Stimulated activated CD4-positive, alpha-beta T cell treated with anti-CD3 and anti-CD28 coated beads, TNF-alpha, amount 100 ng/mL, for 4 hours (primary cell): ENCODE results near the gene SIGLEC11.
"Not testable (repeated sequence)": the region's sequence is repeated elsewhere in the genome, so short reads cannot be mapped to it uniquely, and the experiment has no call there.

Experiments used
- DNase-seq, 3 experiments: peaks; one replicate each; pipeline ENCODE4 v3.0.0-alpha.2; 2020; ENCODE audit warnings: low read depth in 3 of 3

The SIGLEC11 gene

DNA sequence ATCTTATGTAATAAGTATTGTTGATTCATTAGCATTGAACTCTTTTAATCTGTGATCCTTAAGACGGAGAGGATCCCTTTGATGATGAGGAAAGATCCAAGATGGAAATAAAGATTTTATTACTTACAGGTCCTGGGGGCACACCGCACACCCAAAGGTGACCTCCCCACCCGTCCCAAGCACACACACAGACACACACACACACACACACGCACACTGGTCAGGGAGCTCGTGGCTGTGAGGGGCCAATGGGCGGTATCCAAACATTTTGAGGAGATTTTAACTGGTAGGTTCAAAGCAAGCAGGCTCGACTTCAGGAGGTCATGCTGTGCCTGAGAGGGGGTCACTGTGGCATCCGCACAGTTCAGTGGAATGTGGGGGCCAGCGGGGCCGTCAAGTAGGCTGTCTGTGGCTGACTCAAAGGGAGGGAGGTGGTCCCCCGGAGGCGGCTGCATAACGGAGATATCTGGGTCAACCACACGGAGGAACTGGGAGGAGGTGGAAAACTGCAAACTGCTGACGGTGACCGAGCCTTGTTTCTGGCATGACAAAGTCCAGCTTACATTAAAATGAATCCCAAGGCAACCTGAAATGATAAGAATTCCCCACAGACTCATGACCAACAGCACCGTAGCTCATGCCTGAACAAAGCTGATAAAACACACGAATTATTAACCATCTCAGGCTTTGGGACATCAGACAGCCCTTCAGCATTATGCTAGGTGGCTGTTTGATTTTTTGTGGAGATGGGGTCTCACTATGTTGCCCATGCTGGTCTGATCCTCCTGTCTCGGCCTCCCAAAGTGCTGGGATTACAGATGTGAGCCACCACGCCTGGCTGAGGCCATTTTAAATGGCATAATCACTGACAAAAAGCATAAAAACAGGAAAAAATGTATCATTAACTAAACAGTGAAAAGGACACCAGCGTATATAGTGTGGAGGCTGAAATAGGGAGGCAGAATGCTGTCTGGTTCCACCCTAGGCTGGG is 20.9 kb upstream of the SIGLEC11 start:
- no peak for DNase-seq

DNA sequence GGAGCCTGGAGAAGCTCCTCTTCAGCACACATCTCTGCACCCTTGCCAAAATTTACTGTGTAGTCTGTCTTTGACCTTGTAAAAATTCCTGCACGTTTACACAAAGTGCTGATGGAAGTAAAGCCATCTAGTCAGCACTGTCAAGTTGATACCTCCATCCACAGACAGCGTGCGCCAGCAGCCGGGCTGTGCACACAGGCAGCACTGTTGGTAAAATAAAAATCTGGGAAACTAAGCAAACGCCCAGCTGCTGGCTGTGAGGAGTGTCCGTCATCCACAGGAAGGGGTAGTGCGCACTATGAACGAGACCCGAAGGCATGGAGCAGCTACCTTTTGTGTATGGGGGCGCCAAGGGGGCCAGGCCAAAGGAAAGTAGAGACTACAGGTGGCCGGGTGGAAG is 17.4 kb upstream of the SIGLEC11 start:
- no peak for DNase-seq

DNA sequence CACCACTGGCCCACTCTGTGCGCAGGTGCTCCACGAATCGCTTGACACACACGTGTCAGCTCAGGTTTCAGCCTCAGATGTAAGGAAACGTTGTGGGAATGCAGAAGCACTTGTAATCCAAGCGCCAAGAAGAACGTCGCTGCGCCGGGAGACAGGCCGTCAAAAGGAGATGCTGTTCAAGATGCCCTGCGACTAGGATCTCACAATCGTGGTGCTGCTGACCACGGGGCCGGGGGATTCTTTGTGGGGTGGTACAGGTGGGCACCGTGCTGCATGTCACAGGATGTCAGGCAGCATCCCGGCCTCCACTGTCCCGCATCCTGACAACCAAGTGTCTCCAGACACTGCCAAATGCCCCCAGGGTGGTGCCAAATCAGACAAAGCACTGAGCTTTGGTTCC is 16.9 kb upstream of the SIGLEC11 start:
- no peak for DNase-seq

DNA sequence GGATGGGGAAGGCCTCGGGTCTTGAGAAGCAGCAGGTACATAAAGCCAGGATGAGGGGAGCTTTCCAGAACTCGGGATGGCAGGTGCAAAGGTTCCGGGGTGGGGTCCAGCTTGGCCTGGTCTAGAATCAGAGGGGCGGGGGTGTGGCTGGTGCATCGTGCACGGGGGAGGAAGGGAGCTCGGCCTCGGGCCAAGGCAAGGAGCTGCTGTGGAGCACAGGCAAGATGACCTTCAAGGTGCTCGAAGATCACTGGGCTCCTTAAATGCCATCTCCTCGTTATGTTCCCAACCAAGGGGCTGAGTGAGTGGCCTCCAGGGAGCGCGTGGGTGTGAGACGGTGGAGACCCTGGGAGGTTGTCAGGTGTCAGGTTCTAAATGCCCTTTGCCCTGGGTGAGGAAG is 16.1 kb upstream of the SIGLEC11 start:
- DNase-seq, result no peak

DNA sequence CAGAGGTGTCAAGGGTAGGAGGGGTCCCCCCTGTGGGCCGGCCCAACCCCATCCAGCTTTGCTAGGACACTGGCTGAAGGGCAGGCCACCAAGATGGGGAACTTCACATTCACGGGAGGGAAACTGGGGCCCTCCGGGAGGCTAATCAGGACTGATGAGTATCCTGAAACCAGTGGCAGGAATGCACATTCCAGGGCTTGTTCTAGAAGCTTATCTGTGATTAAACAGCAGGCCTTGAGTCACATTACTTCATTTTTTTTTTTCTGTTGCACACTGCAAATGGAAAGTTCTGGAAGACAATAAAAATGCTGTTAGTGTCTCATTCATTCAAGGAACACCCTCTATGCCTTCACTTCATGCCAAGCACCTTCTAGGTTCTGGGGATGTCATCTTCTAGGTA is 15.5 kb upstream of the SIGLEC11 start:
- DNase-seq, result no peak

DNA sequence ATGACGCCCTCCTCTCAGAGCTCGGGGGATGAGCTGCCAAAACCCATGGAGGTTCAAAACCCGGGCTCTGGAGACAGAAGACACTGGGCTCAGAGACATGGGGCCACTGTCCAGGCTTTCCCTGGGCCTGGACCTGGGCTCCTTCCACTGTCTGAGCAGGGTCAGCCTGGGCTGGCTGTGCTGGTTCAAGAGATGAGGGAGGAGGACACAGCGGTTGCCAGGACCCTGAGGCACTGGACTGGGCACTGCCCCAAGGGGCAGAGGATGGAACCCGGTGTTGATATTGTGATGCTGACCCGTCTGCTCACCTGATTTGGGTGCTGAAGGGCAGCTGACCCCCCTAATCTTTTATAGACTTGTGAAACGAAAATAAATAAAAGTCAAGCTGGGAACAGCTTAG is 14.1 kb upstream of the SIGLEC11 start:
- no peak for DNase-seq

DNA sequence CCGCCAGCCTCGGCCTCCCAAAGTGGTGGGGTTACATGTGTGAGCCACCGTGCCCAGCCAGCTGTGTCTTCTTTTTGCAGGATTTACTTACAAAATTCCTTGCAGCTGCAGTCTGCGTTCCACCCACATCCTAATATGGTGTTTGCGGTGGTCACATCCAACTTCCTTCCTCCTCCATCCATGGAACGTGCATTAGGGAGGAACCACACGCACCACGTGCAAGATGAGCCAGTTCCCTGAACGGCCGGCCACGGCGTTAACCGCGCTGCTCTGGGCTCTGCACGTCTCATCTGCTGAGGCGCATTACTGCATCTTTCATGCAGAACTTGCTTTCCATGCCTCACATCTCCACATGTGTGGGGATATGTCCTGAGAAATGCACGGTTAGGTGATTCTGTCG is 13.0 kb upstream of the SIGLEC11 start:
- no peak for DNase-seq

DNA sequence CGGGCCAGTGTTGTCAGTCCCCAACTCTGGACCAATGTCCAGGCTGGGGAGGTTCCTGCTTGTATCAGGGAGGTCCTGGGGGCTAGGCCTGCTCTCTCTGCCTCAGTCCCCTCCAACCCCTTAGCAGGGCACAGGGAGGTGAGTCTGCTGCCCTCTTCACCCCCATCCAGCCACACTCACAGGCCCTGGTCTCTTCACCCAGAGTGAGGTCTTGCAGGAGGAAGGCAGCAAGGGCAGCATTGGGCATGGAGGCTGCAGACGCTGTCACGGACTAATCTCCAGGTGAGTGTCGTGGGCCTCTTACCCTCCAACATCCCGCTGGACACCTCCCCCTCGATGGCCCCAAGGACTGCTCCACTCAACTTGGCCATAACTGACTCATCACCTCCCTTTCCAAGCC is 11.9 kb upstream of the SIGLEC11 start:
- no peak for DNase-seq

DNA sequence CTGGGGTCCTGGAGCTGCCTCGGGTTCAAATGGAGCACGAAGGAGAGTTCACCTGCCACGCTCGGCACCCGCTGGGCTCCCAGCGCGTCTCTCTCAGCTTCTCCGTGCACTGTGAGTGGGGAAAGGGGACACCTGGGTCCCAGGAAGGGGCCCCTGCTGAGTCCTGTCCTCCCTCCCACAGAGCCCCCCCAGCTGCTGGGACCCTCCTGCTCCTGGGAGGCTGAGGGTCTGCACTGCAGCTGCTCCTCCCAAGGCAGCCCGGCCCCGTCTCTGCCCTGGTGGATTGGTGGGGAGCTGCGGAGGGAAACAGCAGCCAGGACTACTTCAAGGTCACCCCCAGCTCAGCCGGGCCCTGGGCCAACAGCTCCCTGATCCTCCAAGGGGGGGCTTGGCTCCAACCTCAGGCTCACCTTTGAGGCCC is 11.0 kb upstream of the SIGLEC11 start:
- no peak for DNase-seq

DNA sequence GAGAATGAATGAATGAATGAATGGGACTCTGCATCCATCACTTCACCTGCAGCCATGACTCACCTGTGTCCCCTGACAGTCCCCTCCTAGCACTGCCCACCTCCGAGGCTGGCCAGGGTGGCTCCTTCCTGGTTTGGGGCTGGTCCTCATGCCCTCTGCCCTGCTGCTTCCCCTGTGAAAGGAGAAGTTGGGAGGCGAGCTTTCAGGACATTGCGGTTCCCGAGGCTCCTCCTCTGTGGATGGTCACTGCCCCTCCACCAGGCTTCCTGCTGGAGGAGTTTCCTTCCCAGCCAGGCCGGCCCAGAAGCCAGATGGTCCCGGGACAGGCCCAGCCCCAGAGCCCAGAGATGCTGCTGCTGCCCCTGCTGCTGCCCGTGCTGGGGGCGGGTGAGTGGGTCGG is 8.4 kb upstream of the SIGLEC11 start:
- not testable (repeated sequence) for DNase-seq

DNA sequence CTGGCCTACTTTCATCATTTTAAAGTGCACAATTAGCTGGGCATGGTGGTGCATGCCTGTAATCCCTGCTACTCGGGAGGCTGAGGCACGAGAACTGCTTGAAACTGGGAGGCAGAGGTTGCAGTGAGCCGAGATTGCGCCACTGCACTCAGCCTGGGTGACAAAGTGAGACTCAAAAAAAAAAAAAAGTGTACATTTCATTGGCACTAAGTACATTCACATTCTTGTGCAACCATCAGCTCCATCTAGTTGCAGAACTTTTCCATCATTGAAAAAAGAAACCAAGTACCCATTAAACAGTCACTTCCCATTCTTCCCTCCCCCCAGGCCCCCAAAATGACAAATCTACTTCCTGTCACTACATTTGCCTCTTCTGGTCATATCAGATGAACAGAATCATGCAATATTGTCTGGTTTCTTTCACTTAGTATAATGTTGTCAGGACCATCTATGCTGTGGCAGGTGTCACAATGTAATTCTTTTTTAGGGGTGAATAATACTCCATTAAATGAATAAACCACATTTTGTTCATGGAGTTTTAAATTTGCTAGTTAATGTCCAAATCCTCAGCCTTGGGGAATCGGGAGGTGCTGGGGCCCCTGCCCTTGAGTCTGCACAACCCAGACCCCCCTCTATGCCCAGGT is 7.4 kb upstream of the SIGLEC11 start:
- no peak for DNase-seq

DNA sequence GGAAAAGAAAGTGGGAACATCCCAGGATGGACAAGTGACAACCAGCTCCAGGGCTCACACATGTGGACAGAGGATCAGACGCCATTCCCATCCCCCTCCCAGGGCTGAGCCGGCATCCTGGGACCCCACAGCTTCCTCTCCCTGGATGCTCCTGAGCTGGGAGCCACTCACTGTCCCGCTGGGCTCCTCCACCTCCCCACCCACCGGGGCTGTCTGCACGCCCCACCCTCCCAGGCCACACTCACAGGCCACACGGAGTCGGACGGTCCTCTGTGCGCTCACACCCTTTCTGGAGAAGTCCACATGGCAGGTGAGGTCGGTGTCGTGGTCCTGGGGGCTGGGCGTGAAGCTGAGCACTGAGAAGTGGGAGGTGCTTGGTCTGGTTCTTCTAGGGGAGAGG is 1.1 kb downstream of the SIGLEC11 start:
- DNase-seq, result not testable (repeated sequence)

DNA sequence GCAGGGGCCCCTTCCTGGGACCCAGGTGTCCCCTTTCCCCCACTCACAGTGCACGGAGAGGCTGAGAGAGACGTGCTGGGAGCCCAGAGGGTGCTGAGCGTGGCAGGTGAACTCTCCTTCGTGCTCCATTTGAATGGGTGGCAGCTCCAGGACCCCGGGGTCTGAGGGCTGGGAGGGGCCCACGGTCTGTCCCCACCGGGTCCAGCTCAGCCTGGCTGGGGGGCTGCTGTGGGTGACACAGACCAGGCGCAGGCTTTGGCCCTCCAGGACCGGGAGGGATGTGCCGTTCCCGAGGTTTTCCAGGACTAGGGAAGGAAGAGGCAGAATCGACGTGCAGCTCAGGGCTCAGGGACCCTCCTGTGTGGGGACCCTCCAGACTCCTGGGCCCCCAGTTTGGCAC is 2.4 kb downstream of the SIGLEC11 start:
- DNase-seq, result not testable (repeated sequence)

DNA sequence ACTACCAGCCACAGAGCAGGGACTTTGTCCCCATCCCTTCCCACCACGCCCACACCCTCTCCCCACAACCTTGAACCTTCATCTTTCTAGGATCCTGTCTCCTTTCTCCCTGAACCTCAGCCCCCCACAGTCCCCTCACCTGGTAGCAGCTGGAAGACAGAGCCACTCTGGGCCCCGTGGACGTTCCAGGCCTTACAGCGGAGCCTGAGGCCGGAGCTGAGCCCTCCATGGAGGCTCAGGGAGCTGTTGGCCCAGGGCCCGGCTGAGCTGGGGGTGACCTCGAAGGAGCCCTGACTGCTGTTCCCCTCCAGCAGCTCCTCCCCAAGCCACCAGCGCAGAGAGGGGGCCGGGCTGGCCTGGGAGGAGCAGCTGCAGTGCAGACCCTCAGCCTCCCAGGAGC is 2.8 kb downstream of the SIGLEC11 start:
- DNase-seq, result not testable (repeated sequence)

DNA sequence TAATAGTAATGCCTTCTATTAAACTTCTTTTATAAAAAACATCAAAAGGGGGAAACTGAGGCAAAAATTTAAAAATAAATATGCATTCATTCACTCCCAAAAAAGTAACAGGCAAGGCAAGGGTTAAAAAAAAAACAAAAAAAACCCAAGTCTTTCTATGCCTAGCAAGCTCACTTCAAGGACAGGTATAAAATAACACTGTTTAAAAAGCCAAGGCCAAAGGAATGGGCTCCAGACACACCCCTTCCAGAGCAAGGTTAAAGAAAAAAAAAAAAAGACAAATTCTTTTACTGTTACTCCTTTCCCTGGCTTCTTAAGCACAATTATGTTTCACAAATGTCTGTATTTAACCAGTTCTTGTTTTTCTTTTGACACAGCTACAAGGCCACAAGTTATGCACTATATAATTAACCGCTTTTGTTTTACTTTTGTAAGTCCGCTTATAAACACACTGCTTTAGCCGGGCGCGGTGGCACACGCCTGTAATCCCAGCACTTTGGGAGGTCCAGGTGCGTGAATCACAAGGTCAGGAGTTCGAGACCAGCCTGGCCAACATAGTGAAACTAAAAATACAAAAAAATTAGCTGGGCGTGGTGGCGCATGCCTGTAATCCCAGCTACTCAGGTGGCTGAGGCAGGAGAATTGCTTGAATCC is 3.6 kb downstream of the SIGLEC11 start:
- no peak for DNase-seq

DNA sequence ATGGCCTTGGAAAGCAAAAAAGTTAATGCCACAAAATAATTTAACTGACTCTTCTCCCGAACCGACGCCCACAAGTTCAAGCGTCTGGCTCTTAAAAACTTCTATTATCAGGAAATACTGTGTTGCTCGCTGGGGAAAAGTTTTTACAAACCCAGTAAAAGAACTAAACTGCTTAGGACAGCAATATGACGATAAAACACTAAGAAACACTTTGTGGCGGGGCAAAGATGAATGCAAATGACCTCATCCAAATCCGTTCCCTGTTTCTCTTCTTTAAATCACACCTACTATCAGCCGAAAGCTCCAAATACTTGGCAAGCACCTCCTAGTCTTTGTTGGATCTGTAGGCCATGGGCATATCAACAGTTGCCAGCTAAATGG is 4.9 kb downstream of the SIGLEC11 start:
- no peak for DNase-seq

DNA sequence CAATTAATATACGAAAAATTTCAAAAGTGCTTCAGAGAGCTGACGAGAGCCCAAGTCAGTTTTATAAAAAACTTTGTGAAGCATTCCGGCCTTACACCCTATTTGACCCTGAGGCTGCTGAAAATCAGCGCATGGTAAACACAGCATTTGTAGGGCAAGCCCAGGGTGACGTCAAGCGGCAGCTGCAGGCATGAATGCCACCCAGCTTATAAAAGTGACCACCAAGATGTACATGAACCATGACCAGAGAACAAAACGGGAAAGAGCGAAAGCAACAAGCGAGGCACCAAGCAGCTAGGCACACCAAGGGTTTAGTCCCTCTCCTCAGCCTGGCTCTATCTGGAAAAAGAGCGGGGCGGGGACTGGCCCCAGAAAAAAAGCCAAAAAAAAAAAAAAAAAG is 6.0 kb downstream of the SIGLEC11 start:
- no peak for DNase-seq

DNA sequence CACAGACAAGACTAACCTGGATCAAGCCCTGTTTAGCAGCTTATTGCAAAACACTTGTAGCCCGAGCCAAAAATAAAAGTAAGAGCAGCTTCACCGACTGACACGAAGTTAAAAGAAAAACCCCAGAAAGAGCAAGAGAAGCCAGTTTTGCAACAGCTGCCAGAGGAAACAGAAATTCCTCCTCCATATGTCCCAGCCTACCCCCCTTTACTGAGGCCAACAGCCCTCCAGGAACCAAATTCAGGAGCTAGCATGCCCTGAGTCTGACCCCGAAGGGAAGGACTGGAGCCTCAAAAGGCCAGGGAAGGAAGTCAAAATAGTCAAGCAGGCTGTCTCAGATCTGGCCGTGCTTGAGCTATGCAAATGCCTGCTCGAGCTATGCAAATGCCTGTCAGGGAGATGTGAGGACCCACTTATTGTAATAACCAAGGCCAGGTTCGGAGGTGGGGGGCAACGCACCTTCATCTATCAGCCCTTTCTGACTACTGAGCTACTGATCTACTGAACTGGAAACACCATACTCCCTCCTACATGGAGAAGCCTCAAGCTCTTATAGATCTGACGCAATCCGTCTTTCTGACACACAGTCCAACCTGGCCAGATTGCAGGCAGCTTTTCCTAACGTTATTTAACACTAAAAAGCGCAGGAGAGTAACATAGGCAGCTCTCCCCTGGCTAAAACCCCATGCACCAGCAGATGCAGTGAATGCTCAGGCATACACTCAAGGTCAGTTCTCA is 6.7 kb downstream of the SIGLEC11 start:
- no peak for DNase-seq

DNA sequence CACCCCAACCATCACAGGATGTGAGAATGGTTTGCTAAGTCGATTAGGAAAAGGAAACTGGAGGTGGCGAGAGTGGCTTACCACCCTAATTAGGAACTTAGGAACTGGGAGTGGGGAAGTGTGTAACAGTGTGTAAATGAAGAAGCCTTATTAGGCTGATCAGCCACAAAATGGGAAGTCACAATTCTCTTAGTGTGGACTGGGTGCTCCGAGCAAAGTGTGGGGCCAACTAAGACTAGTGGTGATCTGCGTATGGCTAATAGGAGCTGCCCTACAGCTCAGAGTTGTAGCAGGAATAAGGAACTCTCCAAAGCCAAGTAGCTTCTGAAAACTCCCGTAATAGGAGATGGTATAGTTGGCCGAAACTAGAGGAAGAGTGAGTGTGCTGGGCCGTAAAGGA is 7.6 kb downstream of the SIGLEC11 start:
- DNase-seq, result no peak

DNA sequence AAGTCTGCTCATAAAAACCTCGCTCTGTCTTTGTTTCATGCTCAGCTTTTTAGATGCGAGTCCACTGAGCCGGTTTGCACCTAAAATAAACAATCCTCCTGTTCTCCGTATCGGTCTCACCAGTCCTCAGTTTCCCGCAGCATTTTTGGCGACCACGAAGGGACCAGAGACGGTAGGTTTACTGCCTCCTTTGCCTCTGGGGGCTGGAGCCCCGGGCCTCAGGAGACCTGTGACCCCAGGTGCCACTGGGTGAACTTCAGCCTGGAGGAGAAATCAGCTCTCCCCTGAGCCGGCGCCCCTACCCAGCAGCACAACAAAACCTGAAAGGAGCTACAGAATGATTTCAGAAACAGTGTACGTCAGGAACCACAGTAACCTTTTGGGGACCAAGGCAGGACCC is 8.1 kb downstream of the SIGLEC11 start:
- DNase-seq, result no peak

DNA sequence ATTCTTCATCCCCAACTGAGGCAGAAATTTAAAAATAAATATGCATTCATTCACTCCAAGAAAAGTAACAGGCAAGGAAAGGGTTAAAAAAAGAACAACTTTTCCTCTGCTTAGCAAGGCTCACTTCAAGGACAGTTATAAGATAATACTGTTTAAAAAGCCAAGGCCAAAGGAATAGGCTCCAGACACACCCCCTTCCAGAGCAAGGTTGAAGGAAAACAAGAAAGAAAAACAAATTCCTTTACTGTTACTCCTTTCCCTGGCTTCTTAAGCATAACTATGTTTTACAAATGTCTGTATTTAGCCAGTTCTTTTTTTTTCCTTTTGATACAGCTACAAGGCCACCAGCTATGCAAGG is 8.5 kb downstream of the SIGLEC11 start:
- DNase-seq, result no peak
